ENCODE results near the gene MOB3B.

MOB3B gene

GRCh38 chr9:27436234-27436633 lies 93.4 kb downstream of the MOB3B start:
- POLR2A ChIA-PET (ENCODE audit: low non-redundant PET) = no interaction called here
- TF ChIP-seq CTCF (conservative IDR thresholded peaks at IDR 0.05; ENCODE audit: low read depth) = no peak
- CTCF ChIA-PET = no interaction called here
- no peak for DNase-seq (ENCODE audit: low spot score)
- no peak overlapping the region for H3K27ac ChIP-seq

GRCh38 chr9:27433631-27434325 lies 95.8 kb downstream of the MOB3B start:
- no peak overlapping the region for H3K27ac ChIP-seq
- DNase-seq (ENCODE audit: low spot score) = no peak
- CTCF ChIA-PET = interaction anchor here (0.6 kb wide), 1 partner anchor 9 kb away, joined by 4 read pairs; no protein-coding TSS in a partner anchor
- POLR2A ChIA-PET (ENCODE audit: low non-redundant PET) = no interaction called here
- TF ChIP-seq CTCF (conservative IDR thresholded peaks at IDR 0.05; ENCODE audit: low read depth) = no peak

GRCh38 chr9:27432308-27432707 lies 97.3 kb downstream of the MOB3B start:
- ChIA-PET CTCF (interaction anchor here (0.6 kb wide), 1 partner anchor 52 kb away, joined by 4 read pairs; no protein-coding TSS in a partner anchor), POLR2A (ENCODE audit: low non-redundant PET) (no interaction called here)
- TF ChIP-seq CTCF (conservative IDR thresholded peaks at IDR 0.05; ENCODE audit: low read depth) = no peak
- DNase-seq (ENCODE audit: low spot score) = no peak
- no peak overlapping the region for H3K27ac ChIP-seq

GRCh38 chr9:27431543-27432147 lies 98.0 kb downstream of the MOB3B start:
- POLR2A ChIA-PET (ENCODE audit: low non-redundant PET) = interaction anchor here (0.6 kb wide), 1 partner anchor 28 kb away, joined by 3 read pairs; no protein-coding TSS in a partner anchor
- DNase-seq (ENCODE audit: low spot score) = no peak
- H3K27ac ChIP-seq = no peak overlapping the region
- TF ChIP-seq CTCF (conservative IDR thresholded peaks at IDR 0.05; ENCODE audit: low read depth) = no peak
- CTCF ChIA-PET = no interaction called here

- POLR2A ChIA-PET (ENCODE audit: low non-redundant PET) = interaction anchor here (0.6 kb wide), 1 partner anchor 29 kb away, joined by 3 read pairs; no protein-coding TSS in a partner anchor
- CTCF ChIA-PET = no interaction called here
- DNase-seq (ENCODE audit: low spot score) = no peak
- TF ChIP-seq CTCF (conservative IDR thresholded peaks at IDR 0.05; ENCODE audit: low read depth) = no peak
- H3K27ac ChIP-seq = no peak overlapping the region
Observed at GRCh38 chr9:27430750-27431535, 98.7 kb downstream of the MOB3B start.

GRCh38 chr9:27429917-27430316 lies 99.7 kb downstream of the MOB3B start:
- DNase-seq (ENCODE audit: low spot score) = no peak
- CTCF ChIA-PET = interaction anchor here (0.6 kb wide), 1 partner anchor 99 kb away, joined by 3 read pairs; the partner anchor contains the start of gene MOB3B
- POLR2A ChIA-PET (ENCODE audit: low non-redundant PET) = no interaction called here
- TF ChIP-seq CTCF (conservative IDR thresholded peaks at IDR 0.05; ENCODE audit: low read depth) = no peak
- H3K27ac ChIP-seq = no peak overlapping the region; the same call in 1 of the 2 replicates

Data from RWPE1 (cell line).